ENCODE results near the gene KRT16. TPM values are rescaled to one million over a fixed set of nuclear protein-coding genes. Genes with fewer than 3 reads are reported as not detected.
"Not testable (repeated sequence)": the region's sequence is repeated elsewhere in the genome, so short reads cannot be mapped to it uniquely, and the experiment has no call there.

Gene KRT16
- total and polyA plus RNA-seq, 2 of the 8 experiments (the other 6 are each of a cell fraction or from before 2014, with no cell fraction given): not detected

DNA sequence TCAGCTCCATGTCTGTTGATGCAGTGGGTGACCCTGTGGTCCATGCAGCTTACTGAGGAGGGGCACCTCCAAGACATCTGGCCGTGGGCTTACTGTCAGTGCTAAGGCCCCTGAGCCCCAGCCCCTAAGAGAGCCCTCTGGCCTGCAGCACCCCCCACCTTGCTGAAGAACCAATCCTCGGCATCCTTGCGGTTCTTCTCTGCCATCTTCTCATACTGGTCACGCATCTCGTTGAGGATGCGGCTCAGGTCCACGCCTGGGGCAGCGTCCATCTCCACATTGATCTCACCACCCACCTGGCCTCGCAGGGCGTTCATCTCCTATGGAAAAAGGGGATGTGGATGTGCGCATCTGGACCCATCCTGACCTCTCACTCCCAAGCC, 8.9 kb upstream of the KRT16 start:
- not testable (repeated sequence) for H2BK5ac ChIP-seq (ENCODE audit: low read depth, low read length); H4K91ac ChIP-seq (replicated peaks; ENCODE audit: insufficient read length, low read length); H3K18ac ChIP-seq (ENCODE audit: extremely low read depth, low read length); H3K4ac ChIP-seq (replicated peaks; ENCODE audit: insufficient read length, low read depth, low read length); H2AFZ ChIP-seq (ENCODE audit: low read length); H3K14ac ChIP-seq (ENCODE audit: insufficient read length); DNase-seq (ENCODE audit: low read depth in 1 of 2, low spot score in 2 of 2); H3K4me3 ChIP-seq (ENCODE audit: extremely low read depth in 1 of 4, insufficient read depth in 2 of 4, low read depth in 3 of 4, low read length in 4 of 4); H3K9me3 ChIP-seq (ENCODE audit: insufficient read depth in 2 of 2, low read depth in 1 of 2, low read length in 1 of 2); H3K9ac ChIP-seq (replicated peaks in 1 of 4; ENCODE audit: extremely low read depth in 1 of 4, low read depth in 3 of 4, low read length in 3 of 4); H3K4me2 ChIP-seq (ENCODE audit: insufficient read depth in 1 of 2, low read depth in 2 of 2, low read length in 2 of 2); H3K79me1 ChIP-seq (ENCODE audit: low read depth, low read length); H2BK15ac ChIP-seq (ENCODE audit: low read length); H3K23me2 ChIP-seq (ENCODE audit: low read depth, low read length); H3K4me1 ChIP-seq (replicated peaks in 1 of 4; ENCODE audit: control insufficient read depth in 3 of 4, insufficient read depth in 4 of 4, low read length in 3 of 4); H3K27me3 ChIP-seq (replicated peaks in 1 of 4; ENCODE audit: control insufficient read depth in 3 of 4, extremely low read depth in 1 of 4, insufficient read depth in 3 of 4, low read length in 3 of 4); H3K23ac ChIP-seq (ENCODE audit: insufficient read length); H2BK12ac ChIP-seq (ENCODE audit: low read depth, low read length); H3K36me3 ChIP-seq (ENCODE audit: control insufficient read depth in 2 of 4, insufficient read depth in 4 of 4, low read length in 3 of 4); H4K8ac ChIP-seq (ENCODE audit: extremely low read depth, insufficient read depth, low read length); H3K56ac ChIP-seq (replicated peaks; ENCODE audit: insufficient read length, low read depth, low read length); FAIRE-seq; H2BK120ac ChIP-seq (replicated peaks; ENCODE audit: low read depth, low read length); H4K20me1 ChIP-seq (replicated peaks in 1 of 2; ENCODE audit: control insufficient read depth in 1 of 2, insufficient read depth in 2 of 2, low read length in 2 of 2); H2AK5ac ChIP-seq (ENCODE audit: low read depth, low read length); H3K79me2 ChIP-seq (ENCODE audit: control insufficient read depth in 1 of 2, insufficient read depth in 2 of 2, low read length in 2 of 2); H3K27ac ChIP-seq (ENCODE audit: low read depth, low read length); H4K5ac ChIP-seq (ENCODE audit: insufficient read length, low read depth, low read length); H2BK20ac ChIP-seq (ENCODE audit: low read length)
- 80% methylated on average over 10 of the region's 11 CpGs; no CpG with 5 or more reads in 1 of the 2 experiments for WGBS, 2 experiments (ENCODE audit: extremely low coverage in 1 of 2, insufficient coverage in 1 of 2, insufficient read length in 1 of 2, insufficient replicate concordance in 2 of 2, low coverage in 1 of 2, low lambda C conversion rate in 2 of 2, missing lambda C conversion rate in 1 of 2)
- CTCF ChIA-PET (ENCODE audit: partially characterized antibody): interaction anchor here (0.7 to 14.5 kb wide), 8 partner anchors 8 to 72 kb away, joined by 3 to 103 read pairs (median 10); no protein-coding TSS in a partner anchor
- POLR2A ChIA-PET (ENCODE audit: partially characterized antibody): interaction anchor here (1.5 to 1.7 kb wide), 2 partner anchors 40 to 67 kb away, joined by 3 read pairs; partner anchors contain the start of gene EIF1

All from H1 (cell line).